H1 (cell line): Measurements from ENCODE around the gene MED13. TPM values are rescaled to one million over a fixed set of nuclear protein-coding genes. Genes with fewer than 3 reads are reported as not detected.

Source experiments
- CTCF ChIA-PET: fragments of 300-600 bp; sonication (Branson Sonifier 250); formaldehyde crosslinking; loops from one replicate; lab custom pipeline; 2021; ENCODE audit not compliant: partially characterized antibody; lab: Charles Lee
- POLR2A ChIA-PET: fragments of 300-600 bp; sonication (Branson Sonifier 250); formaldehyde crosslinking; loops from one replicate; lab custom pipeline; 2021; ENCODE audit warnings: inconsistent platforms; ENCODE audit not compliant: partially characterized antibody; lab: Charles Lee
- DNase-seq, 2 experiments: peaks; one replicate each; pipeline versions ENCODE4 v3.0.0 to v3.0.0-alpha.2; 2010 to 2022; ENCODE audit warnings: low spot score in 2 of 2, low read depth in 1 of 2, mixed read lengths in 1 of 2
- FAIRE-seq: peaks from 2 replicates; lab custom pipeline; 2011; peaks lifted over from hg19 to GRCh38; lab: Jason Lieb, UNC
- H2AFZ ChIP-seq: 2 replicates; pipeline ENCODE4 v1.8.1; 2012; ENCODE audit warnings: low read length, inconsistent platforms
- H2AK5ac ChIP-seq: 2 replicates; pipeline ENCODE4 v1.6.1; 2013; ENCODE audit warnings: low read depth, low read length
- H2BK120ac ChIP-seq: replicated peaks from 2 replicates; pipeline ENCODE3; 2013; ENCODE audit warnings: low read depth, low read length, inconsistent platforms
- H2BK12ac ChIP-seq: 2 replicates; pipeline ENCODE4 v1.6.1; 2013; ENCODE audit warnings: low read depth, low read length
- H2BK15ac ChIP-seq: 2 replicates; pipeline ENCODE4 v1.6.1; 2013; ENCODE audit warnings: low read length
- H2BK20ac ChIP-seq: 2 replicates; pipeline ENCODE4 v1.6.1; 2013; ENCODE audit warnings: low read length
- H2BK5ac ChIP-seq: 2 replicates; pipeline ENCODE4 v1.6.1; 2013; ENCODE audit warnings: low read depth, low read length
- H3K14ac ChIP-seq: 2 replicates; pipeline ENCODE4 v1.6.1; 2013; ENCODE audit warnings: inconsistent platforms; ENCODE audit not compliant: insufficient read length
- H3K18ac ChIP-seq: 2 replicates; pipeline ENCODE4 v1.6.1; 2013; ENCODE audit warnings: low read length; ENCODE audit errors: extremely low read depth
- H3K23ac ChIP-seq: 2 replicates; pipeline ENCODE4 v1.6.1; 2013; ENCODE audit warnings: inconsistent platforms; ENCODE audit not compliant: insufficient read length
- H3K23me2 ChIP-seq: 2 replicates; pipeline ENCODE4 v1.6.1; 2013; ENCODE audit warnings: low read depth, low read length
- H3K27ac ChIP-seq: 2 replicates; pipeline ENCODE4 v1.6.1; 2011; ENCODE audit warnings: low read depth, low read length, inconsistent platforms
- H3K27me3 ChIP-seq, 4 experiments: replicated peaks in 1 of 4; 1 replicate in 1 of 4; 2 replicates in 3 of 4; pipeline versions ENCODE4 v1.6.1 to v1.8.1; 2011 to 2013; ENCODE audit warnings: low read length in 3 of 4, mild to moderate bottlenecking in 3 of 4, inconsistent platforms in 2 of 4, mixed read lengths in 2 of 4, moderate library complexity in 1 of 4; ENCODE audit not compliant: control insufficient read depth in 3 of 4, insufficient read depth in 3 of 4; ENCODE audit errors: extremely low read depth in 1 of 4
- H3K36me3 ChIP-seq, 4 experiments: 2 replicates each; pipeline versions ENCODE4 v1.6.1 to v1.8.1; 2011 to 2013; ENCODE audit warnings: mild to moderate bottlenecking in 4 of 4, low read length in 3 of 4, moderate library complexity in 2 of 4, control low read depth in 1 of 4, inconsistent platforms in 1 of 4; ENCODE audit not compliant: insufficient read depth in 4 of 4, control insufficient read depth in 2 of 4
- H3K4ac ChIP-seq: replicated peaks from 2 replicates; pipeline ENCODE3; 2013; ENCODE audit warnings: low read length, low read depth, mixed read lengths, inconsistent platforms; ENCODE audit not compliant: insufficient read length
- H3K4me1 ChIP-seq, 4 experiments: replicated peaks in 1 of 4; 1 replicate in 1 of 4; 2 replicates in 3 of 4; pipeline versions ENCODE4 v1.6.1 to v1.8.1; 2011 to 2013; ENCODE audit warnings: low read length in 3 of 4, inconsistent platforms in 2 of 4, mixed read lengths in 1 of 4; ENCODE audit not compliant: insufficient read depth in 4 of 4, control insufficient read depth in 3 of 4
- H3K4me2 ChIP-seq, 2 experiments: 2 replicates each; pipeline versions ENCODE4 v1.6.1 to v1.8.1; 2011 to 2013; ENCODE audit warnings: low read depth in 2 of 2, low read length in 2 of 2, control low read depth in 1 of 2, inconsistent platforms in 1 of 2, mild to moderate bottlenecking in 1 of 2; ENCODE audit not compliant: insufficient read depth in 1 of 2
- H3K4me3 ChIP-seq, 4 experiments: fragments of 200-600, 300-600 bp in 1 of 4; sonication (generic), shearing (Covaris generic), sonication (Bioruptor Twin) in 1 of 4; 2 replicates each; pipeline versions ENCODE4 v1.5.1 to v1.8.1; 2011 to 2016; ENCODE audit warnings: low read length in 4 of 4, low read depth in 3 of 4, control low read depth in 2 of 4, inconsistent platforms in 2 of 4, mild to moderate bottlenecking in 2 of 4, mixed read lengths in 1 of 4, moderate library complexity in 1 of 4; ENCODE audit not compliant: insufficient read depth in 2 of 4; ENCODE audit errors: extremely low read depth in 1 of 4
- H3K56ac ChIP-seq: replicated peaks from 2 replicates; pipeline ENCODE3; 2013; ENCODE audit warnings: low read depth, mild to moderate bottlenecking, mixed read lengths, low read length, inconsistent platforms; ENCODE audit not compliant: insufficient read length
- H3K79me1 ChIP-seq: 2 replicates; pipeline ENCODE4 v1.6.1; 2013; ENCODE audit warnings: low read depth, low read length, control low read depth
- H3K79me2 ChIP-seq, 2 experiments: 2 replicates each; pipeline versions ENCODE4 v1.6.1 to v1.8.1; 2012 to 2013; ENCODE audit warnings: low read length in 2 of 2, mild to moderate bottlenecking in 2 of 2, inconsistent platforms in 1 of 2; ENCODE audit not compliant: insufficient read depth in 2 of 2, control insufficient read depth in 1 of 2
- H3K9ac ChIP-seq, 4 experiments: replicated peaks in 1 of 4; 1 replicate in 1 of 4; 2 replicates in 3 of 4; pipeline versions ENCODE4 v1.6.1 to v1.8.1; 2011 to 2013; ENCODE audit warnings: low read depth in 3 of 4, low read length in 3 of 4, control low read depth in 2 of 4, mild to moderate bottlenecking in 2 of 4, moderate library complexity in 2 of 4, inconsistent platforms in 1 of 4; ENCODE audit errors: extremely low read depth in 1 of 4
- H3K9me3 ChIP-seq, 2 experiments: 2 replicates each; pipeline versions ENCODE4 v1.6.1 to v1.8.1; 2012 to 2013; ENCODE audit warnings: mild to moderate bottlenecking in 2 of 2, moderate library complexity in 2 of 2, control low read depth in 1 of 2, inconsistent platforms in 1 of 2, low read depth in 1 of 2, low read length in 1 of 2, mixed read lengths in 1 of 2; ENCODE audit not compliant: insufficient read depth in 2 of 2
- H4K20me1 ChIP-seq, 2 experiments: replicated peaks in 1 of 2; 2 replicates each; pipeline versions ENCODE3 to v1.8.1; 2011 to 2013; ENCODE audit warnings: inconsistent platforms in 2 of 2, low read length in 2 of 2, mild to moderate bottlenecking in 1 of 2; ENCODE audit not compliant: insufficient read depth in 2 of 2, control insufficient read depth in 1 of 2
- H4K5ac ChIP-seq: 2 replicates; pipeline ENCODE4 v1.6.1; 2013; ENCODE audit warnings: low read length, low read depth, mixed read lengths, inconsistent platforms; ENCODE audit not compliant: insufficient read length
- H4K8ac ChIP-seq: 2 replicates; pipeline ENCODE4 v1.8.0; 2013; ENCODE audit warnings: mild to moderate bottlenecking, moderate library complexity, low read length, inconsistent platforms; ENCODE audit not compliant: insufficient read depth; ENCODE audit errors: extremely low read depth
- H4K91ac ChIP-seq: replicated peaks from 2 replicates; pipeline ENCODE3; 2013; ENCODE audit warnings: low read length, mixed read lengths, inconsistent platforms; ENCODE audit not compliant: insufficient read length
- JUND ChIP-seq: IDR thresholded peaks from 2 replicates; pipeline ENCODE4 v1.6.1; 2011; ENCODE audit warnings: mild to moderate bottlenecking, improper control_type of control experiment, low read length
- POU5F1 ChIP-seq: IDR thresholded peaks from 2 replicates; pipeline ENCODE4 v1.6.1; 2011; ENCODE audit warnings: low read depth, mild to moderate bottlenecking, low read length, moderate library complexity
- WGBS, 2 experiments: shearing (Covaris generic) in 1 of 2; methylation state at CpG; one replicate each; pipeline versions ENCODE4 v1.1.6 to v1.1.7; 2013 to 2015; ENCODE audit warnings: low lambda C conversion rate in 2 of 2, mixed read lengths in 2 of 2, inconsistent platforms in 1 of 2, low coverage in 1 of 2, missing lambda C conversion rate in 1 of 2; ENCODE audit not compliant: insufficient replicate concordance in 2 of 2, insufficient coverage in 1 of 2, insufficient read length in 1 of 2; ENCODE audit errors: extremely low coverage in 1 of 2, missing lambda C conversion rate in 1 of 2; 5-methylcytosine and 5-hydroxymethylcytosine counted together
- polyA plus RNA-seq, 7 experiments: library from polyadenylated mRNA; depleted of rRNA in 3 of 7; stranded (reverse) in 5 of 7; unstranded in 2 of 7; fragments of >200 nt in 5 of 7; fragments of 200-250 nt in 2 of 7; gene quantifications; 1 replicate in 5 of 7; 2 replicates in 1 of 7; 4 replicates in 1 of 7; pipeline versions ENCODE4 v1.2.1 to v1.2.3, GENCODE V29; 2011 to 2013; ENCODE audit warnings: missing spikeins in 2 of 7, mixed read lengths in 2 of 7
- total RNA-seq: library from RNA; stranded (reverse); fragmentation: NEBNext Ultra II Directional; extraction: Animal tissue kit (Norgen Biotek cat#: 25700); gene quantifications from 2 replicates; pipeline ENCODE4 v1.2.1, GENCODE V29; 2021

Gene MED13
- total and polyA plus RNA-seq, 2 of the 8 experiments (the other 6 are each of a cell fraction or from before 2014, with no cell fraction given) = 11.3 to 44.8 TPM

DNA sequence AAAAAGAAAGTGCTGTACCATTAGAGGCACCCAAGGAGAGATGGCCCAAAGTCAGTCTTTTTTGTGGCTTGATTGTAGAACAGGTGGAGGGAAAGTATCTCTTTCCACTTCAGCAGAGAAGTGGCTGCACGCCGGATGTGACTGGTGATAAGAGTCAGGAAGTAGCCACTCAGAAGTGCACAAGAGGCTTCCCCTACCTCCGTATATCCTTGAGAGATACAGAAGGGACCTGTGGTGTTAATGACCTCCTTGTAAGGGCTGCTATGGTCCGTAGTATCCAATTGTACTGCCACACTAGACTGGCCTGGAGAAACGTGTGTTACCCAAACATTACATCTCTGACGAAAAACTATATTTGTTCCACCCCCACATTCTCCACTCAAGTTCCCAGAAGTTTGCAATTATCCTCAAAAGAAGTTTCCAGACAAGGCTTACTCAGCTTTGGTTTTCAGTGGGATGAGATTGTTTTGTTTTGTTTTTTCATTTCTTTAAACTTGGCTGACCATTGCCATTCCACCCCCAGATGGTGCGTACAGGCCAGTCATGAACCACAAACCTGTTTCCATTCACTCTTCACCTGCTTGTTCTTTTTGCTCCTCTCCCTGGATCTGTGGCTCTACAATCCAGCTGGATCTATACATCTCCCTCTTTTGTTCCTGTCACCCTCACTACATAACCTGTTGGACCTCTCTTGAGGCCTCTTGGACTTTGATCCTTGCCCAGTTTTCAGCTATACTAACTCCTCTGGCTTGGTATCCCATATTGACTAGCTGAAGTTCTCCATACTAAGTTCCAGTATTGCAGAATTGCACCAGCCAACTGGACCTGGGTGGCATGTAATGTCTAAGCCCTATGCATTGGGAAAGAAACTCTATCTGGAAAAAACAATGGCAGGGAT, 20.7 kb upstream of the MED13 start:
- H3K27ac ChIP-seq = no peak overlapping the region
- TF ChIP-seq JUND (no peak), POU5F1 (no peak)

More for the DNA sequence above, 20.7 kb upstream of the MED13 start:
- Histone ChIP-seq H3K9me3 (no peaks in the 10 kb centered on the region), H2BK20ac (no peak overlapping the region), H4K91ac (no peak overlapping the region), H3K23ac (no peak overlapping the region), H2BK5ac (no peak overlapping the region), H3K4me2 (no peak overlapping the region), H2AFZ (no peak overlapping the region), H3K23me2 (no peaks in the 10 kb centered on the region), H3K14ac (no peak overlapping the region), H3K4ac (no peak overlapping the region), H3K79me2 (no peaks in the 10 kb centered on the region), H2BK120ac (no peak overlapping the region), H3K18ac (no peak overlapping the region), H4K8ac (no peak overlapping the region), H2BK12ac (no peak overlapping the region), H3K27me3 (no peaks in the 10 kb centered on the region), H4K20me1 (no peaks in the 10 kb centered on the region), H3K4me1 (no peaks in the 10 kb centered on the region), H3K56ac (no peak overlapping the region), H3K79me1 (no peaks in the 10 kb centered on the region), H4K5ac (no peak overlapping the region), H2AK5ac (no peak overlapping the region), H2BK15ac (no peak overlapping the region), H3K36me3 (no peaks in the 10 kb centered on the region), H3K9ac (no peak overlapping the region), H3K4me3 (no peak overlapping the region)
- WGBS, 2 experiments = 91% methylated on average over 7 of the region's 7 CpGs; no CpG with 5 or more reads in 1 of the 2 experiments
- FAIRE-seq (no peak), DNase-seq (no peak)
- CTCF ChIA-PET = interaction anchor here (0.6 to 1.3 kb wide), 3 partner anchors 11 to 1656 kb away, joined by 3 read pairs; no protein-coding TSS in a partner anchor
- POLR2A ChIA-PET = no interaction called here
